B cell (primary cell): ENCODE results near the gene CCDC68. TPM values are rescaled to one million over a fixed set of nuclear protein-coding genes. Genes with fewer than 3 reads are reported as not detected.

Experiments
- ATAC-seq: fragments of 200-7000 bp; cut with Tn5 transposase; one replicate; pipeline ENCODE4 v1.10.0; 2021; ENCODE audit warnings: low read depth, mild to moderate bottlenecking, moderate number of reproducible peaks, moderate library complexity
- CTCF ChIA-PET: fragments of 350-600 bp; sonication (Branson Sonifier 250); formaldehyde crosslinking; loops from one replicate; lab custom pipeline; 2021; ENCODE audit warnings: antibody characterized with exemption, inconsistent platforms; lab: Charles Lee
- POLR2A ChIA-PET: fragments of 350-600 bp; sonication (Branson Sonifier 250); formaldehyde crosslinking; loops from one replicate; lab custom pipeline; 2021; ENCODE audit warnings: antibody characterized with exemption; lab: Charles Lee
- DNase-seq: peaks from one replicate; pipeline ENCODE4 v3.0.0; 2013
- H2AFZ ChIP-seq: 2 replicates; pipeline ENCODE4 v1.6.1; 2012; ENCODE audit warnings: mild to moderate bottlenecking, low read depth, low read length; ENCODE audit not compliant: insufficient read depth, poor library complexity, severe bottlenecking
- H3K27ac ChIP-seq, 2 donors: 1 replicate in 1 of 2; 2 replicates in 1 of 2; pipeline ENCODE4 v1.5.1; 2012 to 2013; ENCODE audit warnings: low read length in 2 of 2, mild to moderate bottlenecking in 2 of 2, moderate library complexity in 1 of 2
- H3K27me3 ChIP-seq, 4 experiments: fragments of 200-600 bp in 1 of 4; sonication (generic) in 1 of 4; replicated peaks in 1 of 4; 1 replicate in 2 of 4; 2 replicates in 2 of 4; pipeline versions ENCODE4 v1.6.1 to v1.7.0; 2013 to 2016; ENCODE audit warnings: low read length in 3 of 4, mild to moderate bottlenecking in 2 of 4, mixed read lengths in 1 of 4, moderate library complexity in 1 of 4; ENCODE audit not compliant: insufficient read depth in 4 of 4, control insufficient read depth in 3 of 4; ENCODE audit errors: control extremely low read depth in 1 of 4
- H3K36me3 ChIP-seq, 2 experiments: replicated peaks in 1 of 2; 1 replicate in 1 of 2; 2 replicates in 1 of 2; pipeline versions ENCODE4 v1.6.1 to v1.7.1; 2013; ENCODE audit warnings: low read length in 1 of 2; ENCODE audit not compliant: insufficient read depth in 2 of 2, control insufficient read depth in 1 of 2; ENCODE audit errors: control extremely low read depth in 1 of 2, extremely low read depth in 1 of 2
- H3K4me1 ChIP-seq, 2 donors: fragments of 200-600 bp in 1 of 2; sonication (generic) in 1 of 2; 1 replicate in 1 of 2; 2 replicates in 1 of 2; pipeline versions ENCODE4 v1.5.1 to v1.6.1; 2013 to 2017; ENCODE audit warnings: low read length in 2 of 2; ENCODE audit not compliant: control insufficient read depth in 2 of 2, insufficient read depth in 2 of 2
- H3K4me2 ChIP-seq: replicated peaks from 2 replicates; pipeline ENCODE3; 2012; ENCODE audit warnings: mild to moderate bottlenecking, low read depth, low read length; ENCODE audit not compliant: poor library complexity, severe bottlenecking
- H3K4me3 ChIP-seq, 5 experiments: fragments of 200-600 bp in 1 of 5; sonication (generic) in 1 of 5; 1 replicate in 3 of 5; 2 replicates in 2 of 5; pipeline versions ENCODE4 v1.5.1 to v1.7.0; 2011 to 2016; ENCODE audit warnings: low read length in 4 of 5, mild to moderate bottlenecking in 4 of 5, low read depth in 2 of 5, control low read depth in 1 of 5, moderate library complexity in 1 of 5; ENCODE audit not compliant: insufficient read depth in 1 of 5; ENCODE audit errors: control extremely low read depth in 1 of 5, extremely low read depth in 1 of 5
- H3K79me2 ChIP-seq: fragments of 200-600 bp; sonication (generic); one replicate; pipeline ENCODE4 v1.6.0; 2016; ENCODE audit warnings: low read length; ENCODE audit not compliant: control insufficient read depth, insufficient read depth
- H3K9ac ChIP-seq: fragments of 200-600 bp; sonication (generic); 2 replicates; pipeline ENCODE4 v1.6.1; 2017; ENCODE audit warnings: mild to moderate bottlenecking, low read length, moderate library complexity
- H3K9me3 ChIP-seq, 3 donors: one replicate each; pipeline versions ENCODE4 v1.6.1 to v1.7.1; 2013; ENCODE audit warnings: low read length in 2 of 3; ENCODE audit not compliant: control insufficient read depth in 2 of 3, insufficient read depth in 1 of 3; ENCODE audit errors: control extremely low read depth in 1 of 3
- H4K20me1 ChIP-seq: 2 replicates; pipeline ENCODE4 v1.6.0; 2012; ENCODE audit warnings: mild to moderate bottlenecking, low read length; ENCODE audit not compliant: insufficient read depth, control insufficient read depth, poor library complexity, severe bottlenecking
- H3K27ac Mint-ChIP-seq: one replicate; pipeline ENCODE4 v1.8.0; 2021; ENCODE audit warnings: mixed read lengths
- H3K27me3 Mint-ChIP-seq: one replicate; pipeline ENCODE4 v1.8.0; 2021; ENCODE audit warnings: mixed read lengths
- H3K4me1 Mint-ChIP-seq: one replicate; pipeline ENCODE4 v1.8.0; 2021; ENCODE audit warnings: mixed read lengths
- H3K4me3 Mint-ChIP-seq: one replicate; pipeline ENCODE4 v1.8.0; 2021; ENCODE audit warnings: mixed read lengths
- H3K9me3 Mint-ChIP-seq: one replicate; pipeline ENCODE4 v1.8.0; 2022; ENCODE audit warnings: mixed read lengths; ENCODE audit not compliant: insufficient read depth
- EZH2 ChIP-seq: IDR thresholded peaks from 2 replicates; pipeline ENCODE4 v1.6.1; 2012; ENCODE audit warnings: borderline replicate concordance, low read depth, mild to moderate bottlenecking, moderate library complexity, low read length; ENCODE audit not compliant: insufficient read depth, poor library complexity, severe bottlenecking
- WGBS: methylation state at CpG from one replicate; pipeline ENCODE4 v1.1.5; 2013; ENCODE audit warnings: missing lambda C conversion rate; ENCODE audit not compliant: insufficient coverage; 5-methylcytosine and 5-hydroxymethylcytosine counted together
- intact Hi-C: fragments of 100-400 bp; cut with micrococcal nuclease; formaldehyde crosslinking; loops from one replicate; pipeline ENCODE4 v1.10.0; 2022
- polyA plus RNA-seq: library from polyadenylated mRNA; depleted of rRNA; stranded (reverse); fragments of >200 nt; gene quantifications from 2 replicates; pipeline ENCODE4 v1.2.3, GENCODE V29; 2012
- total RNA-seq, 2 donors: library from RNA; stranded (reverse); fragments of 120-200 nt in 1 of 2; gene quantifications; 1 replicate in 1 of 2; 2 replicates in 1 of 2; pipeline versions ENCODE4 v1.2.3 to v1.2.4, GENCODE V29; 2013 to 2022
- TF ChIP-seq, protein P1 (sequence below): fragments of 200-600 bp; IDR thresholded peaks from one replicate; pipeline ENCODE4 v1.8.0; 2022; ENCODE audit warnings: antibody characterized with exemption, mild to moderate bottlenecking

CCDC68 gene
- total and polyA plus RNA-seq, 2 donors (not counting 1 experiment from before 2014, with no cell fraction given): 0.01 to 0.32 TPM

DNA sequence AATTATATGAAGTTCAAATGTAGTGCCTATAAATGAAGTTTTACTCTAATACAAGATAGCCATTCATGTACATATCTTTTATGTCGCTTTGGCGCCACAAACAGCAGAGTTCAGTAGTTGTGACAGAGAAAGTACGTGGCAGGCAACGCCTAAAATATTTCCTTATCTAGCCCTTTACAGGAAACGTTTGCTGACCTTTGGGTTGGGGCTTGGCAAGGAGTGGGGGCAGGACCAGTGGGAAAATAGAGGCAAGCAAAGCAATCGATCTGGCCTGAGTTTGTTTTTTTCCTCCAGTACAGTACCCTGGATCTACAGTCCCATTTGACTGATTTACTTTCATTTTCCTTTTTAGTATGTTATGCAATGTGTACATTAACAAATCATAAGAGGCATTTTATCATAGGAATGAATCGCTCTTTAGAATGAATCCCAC is 13.1 kb downstream of the CCDC68 start:
- Mint-ChIP-seq H3K4me1 (peaks cover 15% of the 10 kb centered on the region), H3K4me3 (peak overlapping the region; percentile 85), H3K27ac (peak overlapping the region; percentile 28), H3K9me3 (no peaks in the 10 kb centered on the region), H3K27me3 (peaks cover 4% of the 10 kb centered on the region)
- H3K36me3 ChIP-seq: no peaks in the 10 kb centered on the region
- peaks cover 4 to 6% of the 10 kb centered on the region in 2 donors for H3K4me1 ChIP-seq
- no peaks in the 10 kb centered on the region for H3K27me3 ChIP-seq
- H3K9me3 ChIP-seq: no peaks in the 10 kb centered on the region
- intact Hi-C loops: no loop called here
- H4K20me1 ChIP-seq: no peaks in the 10 kb centered on the region
- H3K79me2 ChIP-seq: no peaks in the 10 kb centered on the region
- no peak for TF ChIP-seq EZH2
- DNase-seq: peak; percentile 32
- H3K9ac ChIP-seq: peak overlapping the region; percentile 87
- WGBS: no CpG with 5 or more reads among the region's 7 CpGs
- peak overlapping the region; percentile 46 to 77 (median 64) for H3K4me3 ChIP-seq
- peak overlapping the region; percentile 83 for H2AFZ ChIP-seq
- H3K27ac ChIP-seq: peak overlapping the region in 1 of 2 donors; percentile 65
- ChIA-PET CTCF (no interaction called here), POLR2A (no interaction called here)
- no peak for ATAC-seq
- H3K4me2 ChIP-seq: peak overlapping the region; percentile 65

DNA sequence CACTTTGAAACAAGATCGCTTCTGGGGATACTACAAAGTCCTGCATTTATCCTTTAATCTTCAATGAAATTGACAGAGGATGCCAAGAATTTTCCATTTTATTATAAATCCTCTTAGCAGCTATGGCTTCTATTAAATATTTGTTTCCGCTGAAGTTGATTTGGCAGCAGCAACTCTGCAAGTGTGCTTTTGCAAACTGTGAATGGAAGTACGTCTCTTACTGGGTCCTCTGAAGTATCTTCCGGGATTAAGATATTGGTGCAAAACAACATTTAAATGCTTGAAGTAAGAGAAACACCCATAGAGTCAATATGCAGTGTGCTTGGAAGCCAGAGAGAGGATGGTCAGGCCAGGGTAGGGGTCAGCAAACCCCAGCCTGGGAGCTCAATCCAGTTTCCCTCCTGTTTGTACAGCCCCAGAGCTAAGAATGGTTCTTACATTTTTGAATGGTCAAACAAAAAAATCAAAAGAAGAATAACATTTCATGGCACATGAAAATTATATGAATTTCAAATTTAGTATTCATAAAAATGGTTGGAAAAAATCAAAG is 13.6 kb downstream of the CCDC68 start:
- CTCF ChIA-PET: no interaction called here
- Mint-ChIP-seq H3K27ac (no peak overlapping the region), H3K4me3 (peak overlapping the region; percentile 85), H3K4me1 (peaks cover 15% of the 10 kb centered on the region), H3K9me3 (no peaks in the 10 kb centered on the region), H3K27me3 (peaks cover 4% of the 10 kb centered on the region)
- no peaks in the 10 kb centered on the region for H3K9me3 ChIP-seq
- peak overlapping the region; percentile 83 for H2AFZ ChIP-seq
- peak overlapping the region in 1 of 2 donors; percentile 65 for H3K27ac ChIP-seq
- H3K9ac ChIP-seq: peak overlapping the region; percentile 87
- no peaks in the 10 kb centered on the region for H3K36me3 ChIP-seq
- H3K4me2 ChIP-seq: peak overlapping the region; percentile 65
- DNase-seq: no peak
- peak overlapping the region; percentile 46 to 77 (median 64) for H3K4me3 ChIP-seq
- POLR2A ChIA-PET: no interaction called here
- TF ChIP-seq, protein P1, sequence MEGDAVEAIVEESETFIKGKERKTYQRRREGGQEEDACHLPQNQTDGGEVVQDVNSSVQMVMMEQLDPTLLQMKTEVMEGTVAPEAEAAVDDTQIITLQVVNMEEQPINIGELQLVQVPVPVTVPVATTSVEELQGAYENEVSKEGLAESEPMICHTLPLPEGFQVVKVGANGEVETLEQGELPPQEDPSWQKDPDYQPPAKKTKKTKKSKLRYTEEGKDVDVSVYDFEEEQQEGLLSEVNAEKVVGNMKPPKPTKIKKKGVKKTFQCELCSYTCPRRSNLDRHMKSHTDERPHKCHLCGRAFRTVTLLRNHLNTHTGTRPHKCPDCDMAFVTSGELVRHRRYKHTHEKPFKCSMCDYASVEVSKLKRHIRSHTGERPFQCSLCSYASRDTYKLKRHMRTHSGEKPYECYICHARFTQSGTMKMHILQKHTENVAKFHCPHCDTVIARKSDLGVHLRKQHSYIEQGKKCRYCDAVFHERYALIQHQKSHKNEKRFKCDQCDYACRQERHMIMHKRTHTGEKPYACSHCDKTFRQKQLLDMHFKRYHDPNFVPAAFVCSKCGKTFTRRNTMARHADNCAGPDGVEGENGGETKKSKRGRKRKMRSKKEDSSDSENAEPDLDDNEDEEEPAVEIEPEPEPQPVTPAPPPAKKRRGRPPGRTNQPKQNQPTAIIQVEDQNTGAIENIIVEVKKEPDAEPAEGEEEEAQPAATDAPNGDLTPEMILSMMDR: no peak
- no peak for TF ChIP-seq EZH2
- ATAC-seq: no peak
- no peaks in the 10 kb centered on the region for H4K20me1 ChIP-seq
- no peaks in the 10 kb centered on the region for H3K79me2 ChIP-seq
- intact Hi-C loops: no loop called here
- WGBS: no CpG with 5 or more reads among the region's 4 CpGs
- H3K27me3 ChIP-seq: no peaks in the 10 kb centered on the region
- peaks cover 4 to 6% of the 10 kb centered on the region in 2 donors for H3K4me1 ChIP-seq
